SH-SY5Y (cell line): ENCODE measurements around the gene NKAIN2.

Source experiments
- GATA2 ChIP-seq: IDR thresholded peaks from 2 replicates; pipeline ENCODE4 v1.6.1; 2011; ENCODE audit warnings: mild to moderate bottlenecking, low read depth, low read length
- GATA3 ChIP-seq: IDR thresholded peaks from 2 replicates; pipeline ENCODE4 v1.6.1; 2011; ENCODE audit warnings: low read depth, mild to moderate bottlenecking, low read length, moderate library complexity

DNA sequence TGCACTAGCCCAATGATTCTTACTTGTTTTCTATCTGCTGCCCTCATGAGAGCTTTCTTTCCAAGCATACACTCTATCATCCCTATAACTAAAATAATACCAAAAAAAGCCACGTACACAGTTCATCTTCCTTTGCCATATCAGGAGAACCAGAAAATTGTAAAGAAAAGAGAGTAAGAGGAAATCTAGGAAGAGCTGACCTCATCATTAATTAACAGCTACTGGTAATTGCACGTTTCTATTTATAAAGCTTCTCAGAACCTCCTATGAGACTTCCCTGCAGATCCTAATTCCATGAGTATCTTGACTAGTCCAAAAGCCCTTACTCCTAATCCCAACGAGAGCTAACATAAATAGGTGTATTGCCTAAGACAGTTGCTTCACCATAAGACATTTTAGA, 967.1 kb downstream of the NKAIN2 start:
- TF ChIP-seq GATA2: no peak
- TF ChIP-seq GATA3: no peak
